NAMALWA (cell line): ENCODE measurements around the gene EPC2.
"Not testable (repeated sequence)": the region's sequence is repeated elsewhere in the genome, so short reads cannot be mapped to it uniquely, and the experiment has no call there.

Experiments
- DNase-seq: peaks from one replicate; pipeline ENCODE4 v3.0.0-alpha.2; 2015; ENCODE audit warnings: low spot score

The EPC2 gene

DNA sequence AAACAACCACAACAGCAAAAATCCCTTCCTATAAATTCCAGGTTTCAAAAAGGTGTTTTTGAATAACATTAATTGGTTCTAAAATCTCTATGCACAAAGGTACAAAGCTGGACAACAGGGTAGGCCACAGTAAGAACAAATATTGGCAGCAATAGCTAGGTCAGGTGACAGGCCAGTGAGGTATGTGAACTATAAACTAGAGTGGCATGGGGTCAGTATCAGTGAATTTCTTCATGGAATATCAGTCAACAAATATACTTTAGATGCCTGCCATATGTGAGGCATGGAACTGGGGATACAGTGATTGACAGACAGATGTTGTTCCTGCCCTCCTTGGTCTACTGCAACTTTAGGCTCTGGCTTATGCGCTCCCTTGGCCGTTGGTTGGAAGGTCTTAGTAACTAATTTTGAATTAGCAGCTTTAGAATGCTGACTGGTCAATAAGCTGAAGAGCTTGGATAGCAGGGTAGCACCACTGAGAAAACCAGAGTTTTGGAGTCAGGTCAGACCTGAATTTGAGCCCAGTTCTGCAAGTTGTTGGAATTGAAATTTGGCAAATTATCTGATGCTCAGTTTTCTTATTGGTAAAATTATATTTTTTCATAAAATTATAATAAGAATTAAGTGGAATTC is 2.3 kb upstream of the EPC2 start:
- DNase-seq = no peak

DNA sequence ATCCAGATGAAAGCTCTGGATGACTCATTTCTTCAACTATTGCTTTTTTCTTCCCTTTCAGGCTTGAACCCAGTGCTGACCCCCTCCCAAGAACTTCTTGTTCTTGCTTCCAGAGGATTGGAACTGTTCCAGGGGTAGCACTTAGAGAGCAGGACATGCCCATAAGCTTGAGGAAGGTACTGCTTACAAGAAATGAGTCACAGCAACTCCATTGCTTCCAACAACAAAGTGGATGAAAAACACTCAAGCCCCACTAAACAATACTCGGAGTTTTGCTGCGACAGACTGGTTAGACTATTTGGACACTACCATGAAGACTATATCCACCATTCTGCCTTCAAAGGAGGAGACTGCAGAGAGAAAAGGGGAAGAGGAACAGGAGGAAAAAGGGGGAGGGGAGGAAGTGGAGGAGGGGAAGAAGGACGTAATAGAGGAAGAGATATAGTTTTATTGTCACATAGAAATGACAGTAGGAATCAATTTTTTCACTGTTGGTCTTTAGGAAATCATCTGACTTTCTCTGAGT is 1.6 kb upstream of the EPC2 start:
- no peak for DNase-seq

GRCh38 chr2:148643421-148643820 is 1.1 kb upstream of the EPC2 start:
- DNase-seq = no peak

DNA sequence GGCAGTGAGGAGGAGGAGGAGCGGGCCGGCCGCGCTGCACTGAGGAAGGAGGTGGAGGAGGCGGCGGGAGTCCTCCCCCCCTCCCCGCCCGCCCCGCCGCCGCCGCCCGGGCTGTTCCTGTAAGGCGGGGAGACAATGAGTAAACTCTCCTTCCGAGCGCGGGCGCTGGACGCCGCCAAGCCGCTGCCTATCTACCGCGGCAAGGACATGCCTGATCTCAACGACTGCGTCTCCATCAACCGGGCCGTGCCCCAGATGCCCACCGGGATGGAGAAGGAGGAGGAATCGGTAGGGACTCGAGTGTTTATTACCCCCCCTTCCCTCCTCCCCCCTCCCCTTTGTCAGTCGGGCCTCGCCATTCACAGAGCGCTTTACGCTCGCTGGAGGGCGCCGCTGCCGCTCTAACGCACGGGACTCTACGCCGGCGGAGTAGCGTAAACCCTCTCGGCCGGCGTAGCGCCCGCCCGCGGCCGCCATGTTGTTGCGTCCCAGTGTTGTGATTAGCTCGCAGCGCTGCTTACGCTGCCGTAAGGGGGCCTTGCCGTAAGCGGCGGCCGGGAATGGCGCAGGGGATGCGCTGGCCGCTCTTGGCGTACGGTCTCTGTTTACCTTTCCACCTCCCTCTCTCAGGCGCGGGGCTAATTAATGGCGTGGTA is 460 bp downstream of the EPC2 start:
- peak; percentile 94 for DNase-seq

GRCh38 chr2:148645539-148646230 is 1.1 kb downstream of the EPC2 start:
- peak; percentile 94 for DNase-seq

GRCh38 chr2:148646231-148646559 is 1.6 kb downstream of the EPC2 start:
- DNase-seq = no peak

- DNase-seq = not testable (repeated sequence)
Observed at GRCh38 chr2:148647711-148648110, 3.2 kb downstream of the EPC2 start.

- no peak for DNase-seq
Observed at GRCh38 chr2:148649936-148650335, 5.4 kb downstream of the EPC2 start.

- DNase-seq = no peak
Observed at GRCh38 chr2:148650881-148651280, 6.3 kb downstream of the EPC2 start.

DNA sequence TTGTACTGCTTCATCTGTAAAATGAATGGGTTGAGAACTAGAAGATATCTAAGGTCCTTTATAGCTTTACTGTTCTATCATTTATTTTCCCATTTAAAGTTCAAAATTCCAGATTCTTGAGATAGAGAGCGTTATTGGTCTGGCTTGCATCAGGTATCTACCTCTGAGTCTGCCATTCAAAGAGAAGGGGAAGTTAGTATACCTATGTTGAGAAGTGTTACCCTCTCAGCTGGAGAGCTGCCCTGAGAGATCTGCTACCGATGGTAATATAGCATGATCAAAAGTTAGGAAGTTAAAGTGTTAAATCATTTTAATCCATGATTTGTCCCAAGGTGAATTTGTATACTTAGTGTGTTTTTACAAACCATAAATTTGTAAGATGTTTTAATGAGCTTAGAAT is 7.4 kb downstream of the EPC2 start:
- DNase-seq = no peak

DNA sequence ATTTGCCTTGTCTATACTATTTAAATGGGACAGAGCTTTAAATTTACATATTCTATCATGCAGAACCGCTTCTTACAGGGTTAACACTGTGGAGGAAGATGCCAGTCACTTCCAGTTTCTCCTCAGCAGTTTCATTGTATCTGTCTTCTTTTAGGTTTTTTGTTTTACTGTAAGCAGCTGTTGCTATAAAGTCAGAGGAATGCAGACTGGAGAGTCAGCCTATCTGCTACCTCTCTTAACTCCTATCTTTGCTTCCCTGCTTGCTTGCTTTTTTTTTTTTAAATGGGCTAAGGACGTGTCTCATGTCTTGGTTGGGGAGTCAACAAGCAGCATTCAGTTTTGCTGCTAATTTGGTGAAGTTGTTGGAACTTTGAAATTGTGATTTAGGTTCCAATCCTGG is 8.9 kb downstream of the EPC2 start:
- DNase-seq = peak; percentile 53

- DNase-seq = no peak
Observed at GRCh38 chr2:148654435-148654834, 9.9 kb downstream of the EPC2 start.

- no peak for DNase-seq
Observed at GRCh38 chr2:148656516-148656915, 12.0 kb downstream of the EPC2 start.

GRCh38 chr2:148658807-148659722 is 14.5 kb downstream of the EPC2 start:
- DNase-seq = peak; percentile 50

DNA sequence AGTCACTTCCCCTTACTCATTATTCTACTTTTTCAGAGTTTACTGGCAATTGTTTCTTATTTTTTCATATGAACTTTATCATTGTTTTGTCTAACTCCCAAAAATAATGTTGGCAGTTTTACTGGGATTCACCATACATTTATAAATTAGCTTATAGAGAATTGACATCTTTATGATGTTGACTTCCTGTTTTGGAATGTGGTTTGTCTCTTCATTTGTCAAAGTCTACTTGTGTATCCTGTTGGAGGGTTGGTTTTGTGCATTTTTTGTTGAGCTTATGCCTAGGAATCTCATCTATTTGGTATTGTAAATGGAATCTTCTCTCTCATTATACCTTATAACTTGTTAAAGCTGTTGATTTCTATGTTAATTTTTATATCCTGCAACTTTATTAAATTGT is 16.4 kb downstream of the EPC2 start:
- DNase-seq = no peak

GRCh38 chr2:148662332-148662731 is 17.8 kb downstream of the EPC2 start:
- not testable (repeated sequence) for DNase-seq

- no peak for DNase-seq
Observed at GRCh38 chr2:148664229-148664628, 19.7 kb downstream of the EPC2 start.

GRCh38 chr2:148666555-148666954 is 22.0 kb downstream of the EPC2 start:
- no peak for DNase-seq

- no peak for DNase-seq
Observed at GRCh38 chr2:148667113-148667836, 22.7 kb downstream of the EPC2 start.

DNA sequence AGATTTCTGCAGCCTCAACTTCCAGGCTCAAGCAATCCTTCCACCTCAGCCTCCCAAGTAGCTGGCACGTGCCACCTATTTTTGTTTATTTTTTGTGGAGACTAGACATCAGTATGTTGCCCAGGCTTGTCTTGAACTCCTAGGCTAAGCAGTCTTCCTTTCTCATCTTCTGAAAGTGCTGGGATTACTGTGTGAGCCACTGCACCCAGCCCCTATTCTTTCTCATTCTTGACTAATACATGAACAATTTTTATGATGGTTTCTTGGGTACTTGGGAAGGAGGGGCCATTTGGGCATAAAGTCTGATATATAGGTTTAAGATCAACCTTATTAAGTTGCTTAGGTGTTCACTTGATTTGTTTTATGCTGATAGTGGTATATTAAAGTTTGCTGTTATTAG is 26.2 kb downstream of the EPC2 start:
- no peak for DNase-seq
